Panc1 (cell line): ENCODE results near the gene TMPRSS5.

Experiments
- POLR2AphosphoS5 ChIP-seq: IDR thresholded peaks from 2 replicates; pipeline ENCODE4 v1.6.1; 2012; ENCODE audit warnings: mild to moderate bottlenecking, low read depth, low read length, moderate library complexity
- SIN3A ChIP-seq: IDR thresholded peaks from 2 replicates; pipeline ENCODE4 v1.6.1; 2012; ENCODE audit warnings: low read depth, mild to moderate bottlenecking, low read length, moderate library complexity, borderline replicate concordance; ENCODE audit not compliant: insufficient read depth
- TF ChIP-seq, protein P1 (sequence below): fragments of 450-650 bp; IDR thresholded peaks from 2 replicates; pipeline ENCODE4 v1.5.1; 2017; ENCODE audit warnings: mild to moderate bottlenecking

- TF ChIP-seq, protein P1, sequence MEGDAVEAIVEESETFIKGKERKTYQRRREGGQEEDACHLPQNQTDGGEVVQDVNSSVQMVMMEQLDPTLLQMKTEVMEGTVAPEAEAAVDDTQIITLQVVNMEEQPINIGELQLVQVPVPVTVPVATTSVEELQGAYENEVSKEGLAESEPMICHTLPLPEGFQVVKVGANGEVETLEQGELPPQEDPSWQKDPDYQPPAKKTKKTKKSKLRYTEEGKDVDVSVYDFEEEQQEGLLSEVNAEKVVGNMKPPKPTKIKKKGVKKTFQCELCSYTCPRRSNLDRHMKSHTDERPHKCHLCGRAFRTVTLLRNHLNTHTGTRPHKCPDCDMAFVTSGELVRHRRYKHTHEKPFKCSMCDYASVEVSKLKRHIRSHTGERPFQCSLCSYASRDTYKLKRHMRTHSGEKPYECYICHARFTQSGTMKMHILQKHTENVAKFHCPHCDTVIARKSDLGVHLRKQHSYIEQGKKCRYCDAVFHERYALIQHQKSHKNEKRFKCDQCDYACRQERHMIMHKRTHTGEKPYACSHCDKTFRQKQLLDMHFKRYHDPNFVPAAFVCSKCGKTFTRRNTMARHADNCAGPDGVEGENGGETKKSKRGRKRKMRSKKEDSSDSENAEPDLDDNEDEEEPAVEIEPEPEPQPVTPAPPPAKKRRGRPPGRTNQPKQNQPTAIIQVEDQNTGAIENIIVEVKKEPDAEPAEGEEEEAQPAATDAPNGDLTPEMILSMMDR: no peak
- TF ChIP-seq POLR2AphosphoS5 (no peak), SIN3A (no peak)
These were observed 22.7 kb upstream of the TMPRSS5 start for GRCh38 chr11:113728814-113729213.
